K562 (cell line): ENCODE results near the gene LPAR5. TPM values are rescaled to one million over a fixed set of nuclear protein-coding genes. Genes with fewer than 3 reads are reported as not detected.
A peak's percentile ranks its signal among the peaks of the same experiment; 100 is the strongest.

Experiments
- JUN ChIP-seq, 2 experiments: sonication (generic) in 1 of 2; formaldehyde crosslinking in 1 of 2; IDR thresholded peaks; 2 replicates each; pipeline versions ENCODE4 v1.6.1 to v1.8.0; 2012 to 2022; ENCODE audit warnings: borderline replicate concordance in 2 of 2, mild to moderate bottlenecking in 2 of 2, improper control_type of control experiment in 1 of 2, low read depth in 1 of 2, low read length in 1 of 2, missing genetic modification reagents in 1 of 2
- KAT2B ChIP-seq: IDR thresholded peaks from one replicate; pipeline ENCODE4 v1.6.1; 2012; ENCODE audit warnings: low read depth, mild to moderate bottlenecking, control low read depth, inconsistent platforms, low read length, moderate library complexity
- PHF8 ChIP-seq: fragments of 200-600 bp; sonication (generic); IDR thresholded peaks from 2 replicates; pipeline ENCODE4 v1.6.1; 2012; ENCODE audit warnings: mixed run types, mild to moderate bottlenecking, inconsistent platforms, low read length, moderate library complexity, borderline replicate concordance
- ZNF239 ChIP-seq: fragments of 250-450 bp; sonication (Bioruptor Pico); IDR thresholded peaks from 2 replicates; pipeline ENCODE4 v1.4.0; 2020; ENCODE audit warnings: mild to moderate bottlenecking
- polyA plus RNA-seq, 8 experiments: library from polyadenylated mRNA; depleted of rRNA in 4 of 8; stranded (reverse) in 5 of 8; unstranded in 3 of 8; fragments of >200 nt; fragmentation: Nextera tagmentation in 2 of 8; fragmentation: Illumina TruSeq in 1 of 8; extraction: Ambion mirVana in 2 of 8; extraction: Trizol in 1 of 8; gene quantifications; 2 replicates each; pipeline versions ENCODE4 v1.2.1 to v1.2.3, GENCODE V29; 2011 to 2014; ENCODE audit warnings: inconsistent platforms in 1 of 8, missing spikeins in 1 of 8
- total RNA-seq, 7 experiments: library from RNA; depleted of rRNA in 6 of 7; stranded (reverse); fragments of >200 nt in 6 of 7; fragmentation: Illumina TruSeq in 2 of 7; extraction: Trizol in 2 of 7; gene quantifications; 2 replicates each; pipeline versions ENCODE4 v1.2.1 to v1.2.3, GENCODE V29; 2011 to 2021; ENCODE audit warnings: low replicate concordance in 1 of 7
- TF ChIP-seq, protein P1 (sequence below): sonication (generic); formaldehyde crosslinking; IDR thresholded peaks from 2 replicates; pipeline ENCODE4 v1.8.1; 2023; ENCODE audit warnings: mild to moderate bottlenecking, missing genetic modification reagents
- TF ChIP-seq, protein P2 (sequence below): sonication (generic); formaldehyde crosslinking; IDR thresholded peaks from 2 replicates; pipeline ENCODE4 v1.8.0; 2022; ENCODE audit warnings: missing genetic modification reagents, mild to moderate bottlenecking, moderate library complexity, borderline replicate concordance

The LPAR5 gene
- total and polyA plus RNA-seq, 9 of the 15 experiments (the other 6 are each of a cell fraction or from before 2014, with no cell fraction given): 1.3 to 11.7 (median 3.6) TPM

- TF ChIP-seq PHF8 (no peak), JUN (IDR thresholded peaks at IDR 0.05; ENCODE audit: borderline replicate concordance, low read depth, low read length) (no peak), JUN (CRISPR knock-in tag; IDR thresholded peaks at IDR 0.05; ENCODE audit: borderline replicate concordance) (no peak), KAT2B (no peak), ZNF239 (CRISPR knock-in tag) (no peak)
- TF ChIP-seq, protein P1, sequence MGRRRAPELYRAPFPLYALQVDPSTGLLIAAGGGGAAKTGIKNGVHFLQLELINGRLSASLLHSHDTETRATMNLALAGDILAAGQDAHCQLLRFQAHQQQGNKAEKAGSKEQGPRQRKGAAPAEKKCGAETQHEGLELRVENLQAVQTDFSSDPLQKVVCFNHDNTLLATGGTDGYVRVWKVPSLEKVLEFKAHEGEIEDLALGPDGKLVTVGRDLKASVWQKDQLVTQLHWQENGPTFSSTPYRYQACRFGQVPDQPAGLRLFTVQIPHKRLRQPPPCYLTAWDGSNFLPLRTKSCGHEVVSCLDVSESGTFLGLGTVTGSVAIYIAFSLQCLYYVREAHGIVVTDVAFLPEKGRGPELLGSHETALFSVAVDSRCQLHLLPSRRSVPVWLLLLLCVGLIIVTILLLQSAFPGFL: no peak
- TF ChIP-seq, protein P2, sequence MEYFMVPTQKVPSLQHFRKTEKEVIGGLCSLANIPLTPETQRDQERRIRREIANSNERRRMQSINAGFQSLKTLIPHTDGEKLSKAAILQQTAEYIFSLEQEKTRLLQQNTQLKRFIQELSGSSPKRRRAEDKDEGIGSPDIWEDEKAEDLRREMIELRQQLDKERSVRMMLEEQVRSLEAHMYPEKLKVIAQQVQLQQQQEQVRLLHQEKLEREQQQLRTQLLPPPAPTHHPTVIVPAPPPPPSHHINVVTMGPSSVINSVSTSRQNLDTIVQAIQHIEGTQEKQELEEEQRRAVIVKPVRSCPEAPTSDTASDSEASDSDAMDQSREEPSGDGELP (CRISPR knock-in tag): 0 out of 2 replicates have a peak, but pooled peaks have one; percentile 61
These were observed 30.1 kb downstream of the LPAR5 start (continued) for GRCh38 chr12:6605421-6606330.
